ENCODE results near the gene PCGF2. TPM values are rescaled to one million over a fixed set of nuclear protein-coding genes. Genes with fewer than 3 reads are reported as not detected.
A peak's percentile ranks its signal among the peaks of the same experiment; 100 is the strongest.

Gene PCGF2
- total and polyA plus RNA-seq, 2 donors from 2014 or later = 62.2 to 111 TPM

DNA sequence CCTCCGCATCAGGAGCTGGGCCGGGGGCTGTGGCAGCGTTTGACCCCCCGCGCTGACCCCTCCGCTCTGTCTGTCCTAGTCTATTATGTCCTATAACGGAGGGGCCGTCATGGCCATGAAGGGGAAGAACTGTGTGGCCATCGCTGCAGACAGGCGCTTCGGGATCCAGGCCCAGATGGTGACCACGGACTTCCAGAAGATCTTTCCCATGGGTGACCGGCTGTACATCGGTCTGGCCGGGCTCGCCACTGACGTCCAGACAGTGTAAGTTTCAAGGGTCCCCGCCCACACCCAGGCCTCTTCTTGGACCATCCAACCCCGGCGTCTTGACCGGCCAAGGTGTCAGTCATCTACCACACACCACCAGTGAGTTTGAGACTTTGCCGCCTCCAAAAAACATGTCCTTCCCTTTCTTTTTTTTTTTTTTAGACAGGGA is 5.0 kb upstream of the PCGF2 start:
- Histone ChIP-seq H3K9me3 (ENCODE audit: control insufficient read depth in 2 of 3, insufficient read depth in 1 of 3, low read length in 3 of 3) (no peaks in the 10 kb centered on the region), H3K36me3 (ENCODE audit: control insufficient read depth in 2 of 3, insufficient read depth in 3 of 3, low read length in 3 of 3) (peaks cover 0 to 12% (median 10%) of the 10 kb centered on the region in 3 donors), H3K9ac (ENCODE audit: low read length in 3 of 3) (peak overlapping the region; percentile 85 to 99 (median 96)), H3K4me1 (ENCODE audit: control insufficient read depth in 2 of 3, insufficient read depth in 2 of 3, low read depth in 1 of 3, low read length in 3 of 3) (peaks cover 0 to 32% (median 10%) of the 10 kb centered on the region in 3 donors), H3K27me3 (ENCODE audit: control insufficient read depth, insufficient read depth, low read length) (no peaks in the 10 kb centered on the region), H3K4me3 (ENCODE audit: low read length in 3 of 3) (peak overlapping the region; percentile 89 to 100 (median 98)), H3K27ac (ENCODE audit: low read depth in 2 of 2, low read length in 2 of 2) (peak overlapping the region; percentile 67 to 96)
- FAIRE-seq = no peak
- intact Hi-C loops (cut with DNase I) = no loop called here
- peak in 1 of 5 donors; percentile 83 for DNase-seq
- no peak for TF ChIP-seq CTCF (IDR thresholded peaks at IDR 0.05; ENCODE audit: borderline replicate concordance, extremely low read depth, insufficient read depth)

- no peaks in the 10 kb centered on the region for H3K27me3 ChIP-seq (ENCODE audit: control insufficient read depth, insufficient read depth, low read length)
- no peak for FAIRE-seq
- intact Hi-C loops (cut with DNase I) = no loop called here
- no peak for TF ChIP-seq CTCF (IDR thresholded peaks at IDR 0.05; ENCODE audit: borderline replicate concordance, extremely low read depth, insufficient read depth)
- peak within 1 kb of the TSS; percentile 93 to 100 (median 98) for H3K4me3 ChIP-seq (ENCODE audit: low read length in 3 of 3)
- H3K27ac ChIP-seq (ENCODE audit: low read depth in 2 of 2, low read length in 2 of 2) = peak within 1 kb of the TSS; percentile 81 to 96
- H3K4me1 ChIP-seq (ENCODE audit: control insufficient read depth in 2 of 3, insufficient read depth in 2 of 3, low read depth in 1 of 3, low read length in 3 of 3) = peaks cover 0 to 32% (median 10%) of the 10 kb centered on the region in 3 donors
- H3K36me3 ChIP-seq (ENCODE audit: control insufficient read depth in 2 of 3, insufficient read depth in 3 of 3, low read length in 3 of 3) = peaks cover 0 to 10% (median 8%) of the 10 kb centered on the region in 3 donors
- H3K9ac ChIP-seq (ENCODE audit: low read length in 3 of 3) = peak within 1 kb of the TSS; percentile 86 to 99 (median 96)
- no peaks in the 10 kb centered on the region for H3K9me3 ChIP-seq (ENCODE audit: control insufficient read depth in 2 of 3, insufficient read depth in 1 of 3, low read length in 3 of 3)
- peak; percentile 98 to 100 (median 99) for DNase-seq
Observed at GRCh38 chr17:38752308-38753070, 4.4 kb upstream of the PCGF2 start, which contains the start of gene PSMB3. Gene PSMB3, plus strand, starts transcription at chr17:38752741. Its CDS starts 86 bp downstream, at chr17:38752827.

GRCh38 chr17:38751808-38752307 is 3.7 kb upstream of the PCGF2 start:
- Histone ChIP-seq H3K9ac (ENCODE audit: low read length in 3 of 3) (peak overlapping the region; percentile 76 to 96 (median 86)), H3K27ac (ENCODE audit: low read depth in 2 of 2, low read length in 2 of 2) (peak overlapping the region; percentile 81 to 96), H3K36me3 (ENCODE audit: control insufficient read depth in 2 of 3, insufficient read depth in 3 of 3, low read length in 3 of 3) (peaks cover 0 to 10% (median 8%) of the 10 kb centered on the region in 3 donors), H3K4me3 (ENCODE audit: low read length in 3 of 3) (peak overlapping the region; percentile 93 to 100 (median 98)), H3K9me3 (ENCODE audit: control insufficient read depth in 2 of 3, insufficient read depth in 1 of 3, low read length in 3 of 3) (no peaks in the 10 kb centered on the region), H3K27me3 (ENCODE audit: control insufficient read depth, insufficient read depth, low read length) (no peaks in the 10 kb centered on the region), H3K4me1 (ENCODE audit: control insufficient read depth in 2 of 3, insufficient read depth in 2 of 3, low read depth in 1 of 3, low read length in 3 of 3) (peaks cover 0 to 32% (median 12%) of the 10 kb centered on the region in 3 donors)
- intact Hi-C loops (cut with DNase I) = no loop called here
- DNase-seq (peak; percentile 90 to 95 (median 94)), FAIRE-seq (no peak)
- no peak for TF ChIP-seq CTCF (IDR thresholded peaks at IDR 0.05; ENCODE audit: borderline replicate concordance, extremely low read depth, insufficient read depth)
